Neutrophil (primary cell): ENCODE measurements around the gene ASTN2.

ENCODE experiments used
- H3K27ac ChIP-seq: fragments of 200-600 bp; sonication (generic); 2 replicates; pipeline ENCODE4 v1.5.1; 2016; ENCODE audit warnings: mild to moderate bottlenecking, moderate library complexity
- H3K27me3 ChIP-seq: fragments of 200-600 bp; sonication (generic); 2 replicates; pipeline ENCODE4 v1.6.0; 2016; ENCODE audit warnings: mild to moderate bottlenecking
- H3K36me3 ChIP-seq: fragments of 200-600 bp; sonication (generic); 2 replicates; pipeline ENCODE4 v1.5.1; 2017
- H3K4me1 ChIP-seq, 2 experiments: fragments of 200-600 bp in 1 of 2; sonication (generic) in 1 of 2; 1 replicate in 1 of 2; 2 replicates in 1 of 2; pipeline versions ENCODE4 v1.5.1 to v1.6.1; 2013 to 2016; ENCODE audit warnings: low read depth in 1 of 2, low read length in 1 of 2, mild to moderate bottlenecking in 1 of 2, moderate library complexity in 1 of 2; ENCODE audit not compliant: control insufficient read depth in 1 of 2, insufficient read depth in 1 of 2
- H3K4me3 ChIP-seq, 2 experiments: fragments of 200-600 bp in 1 of 2; sonication (generic) in 1 of 2; 1 replicate in 1 of 2; 2 replicates in 1 of 2; pipeline ENCODE4 v1.5.1; 2013 to 2016; ENCODE audit warnings: low read depth in 1 of 2, low read length in 1 of 2, mild to moderate bottlenecking in 1 of 2, moderate library complexity in 1 of 2
- H3K9me3 ChIP-seq: fragments of 200-600 bp; sonication (generic); 2 replicates; pipeline ENCODE4 v1.5.1; 2016
- TF ChIP-seq, protein P1 (sequence below): fragments of 200-600 bp; sonication (generic); IDR thresholded peaks from 2 replicates; pipeline ENCODE4 v1.5.1; 2016; ENCODE audit warnings: antibody characterized with exemption

Gene ASTN2

DNA sequence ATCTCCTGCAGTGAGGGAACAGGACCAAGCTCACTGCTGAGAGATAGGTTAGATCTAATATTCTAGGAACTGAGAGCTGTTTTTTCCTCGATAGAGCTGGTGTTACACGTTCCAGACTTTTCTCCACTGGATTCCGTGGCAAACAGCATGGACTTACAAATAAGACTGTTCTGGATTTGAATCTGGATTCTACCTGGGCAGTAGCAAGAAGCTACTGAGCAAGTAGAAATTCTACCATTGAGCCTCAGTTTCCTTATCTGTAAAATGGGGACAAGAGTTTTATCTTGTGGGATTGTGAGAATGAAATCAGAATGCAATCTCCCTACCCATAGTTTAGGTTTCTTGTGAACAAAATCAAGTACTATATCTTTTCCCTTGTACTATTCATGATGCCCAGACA lies 966.4 kb downstream of the ASTN2 start:
- H3K27me3 ChIP-seq = no peaks in the 10 kb centered on the region
- H3K9me3 ChIP-seq = no peaks in the 10 kb centered on the region
- H3K36me3 ChIP-seq = no peaks in the 10 kb centered on the region
- TF ChIP-seq, protein P1, sequence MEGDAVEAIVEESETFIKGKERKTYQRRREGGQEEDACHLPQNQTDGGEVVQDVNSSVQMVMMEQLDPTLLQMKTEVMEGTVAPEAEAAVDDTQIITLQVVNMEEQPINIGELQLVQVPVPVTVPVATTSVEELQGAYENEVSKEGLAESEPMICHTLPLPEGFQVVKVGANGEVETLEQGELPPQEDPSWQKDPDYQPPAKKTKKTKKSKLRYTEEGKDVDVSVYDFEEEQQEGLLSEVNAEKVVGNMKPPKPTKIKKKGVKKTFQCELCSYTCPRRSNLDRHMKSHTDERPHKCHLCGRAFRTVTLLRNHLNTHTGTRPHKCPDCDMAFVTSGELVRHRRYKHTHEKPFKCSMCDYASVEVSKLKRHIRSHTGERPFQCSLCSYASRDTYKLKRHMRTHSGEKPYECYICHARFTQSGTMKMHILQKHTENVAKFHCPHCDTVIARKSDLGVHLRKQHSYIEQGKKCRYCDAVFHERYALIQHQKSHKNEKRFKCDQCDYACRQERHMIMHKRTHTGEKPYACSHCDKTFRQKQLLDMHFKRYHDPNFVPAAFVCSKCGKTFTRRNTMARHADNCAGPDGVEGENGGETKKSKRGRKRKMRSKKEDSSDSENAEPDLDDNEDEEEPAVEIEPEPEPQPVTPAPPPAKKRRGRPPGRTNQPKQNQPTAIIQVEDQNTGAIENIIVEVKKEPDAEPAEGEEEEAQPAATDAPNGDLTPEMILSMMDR = no peak
- no peak overlapping the region for H3K27ac ChIP-seq
- no peaks in the 10 kb centered on the region for H3K4me1 ChIP-seq
- H3K4me3 ChIP-seq = no peak overlapping the region

DNA sequence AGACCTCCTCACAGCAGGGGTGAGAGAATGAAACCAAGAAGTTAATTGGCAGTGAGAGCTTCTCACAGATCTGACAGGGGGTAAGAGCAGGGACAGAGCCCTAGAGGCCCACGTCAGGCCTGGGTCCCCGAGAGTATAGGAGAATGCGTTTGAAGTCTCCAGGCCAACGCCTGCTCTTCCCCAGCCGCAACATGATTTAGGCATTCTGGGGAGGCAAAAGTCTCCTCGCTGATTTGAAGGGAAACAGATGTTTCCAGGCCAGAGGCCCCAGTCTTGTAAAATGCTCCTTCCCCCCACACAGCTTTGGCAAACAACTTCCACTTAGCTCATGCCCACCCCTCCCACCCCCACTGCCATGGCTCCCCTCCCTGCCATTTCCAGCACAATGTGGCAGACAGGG lies 966.9 kb downstream of the ASTN2 start:
- no peak overlapping the region for H3K4me3 ChIP-seq
- no peak overlapping the region for H3K27ac ChIP-seq
- H3K27me3 ChIP-seq = no peaks in the 10 kb centered on the region
- no peaks in the 10 kb centered on the region for H3K9me3 ChIP-seq
- no peaks in the 10 kb centered on the region for H3K4me1 ChIP-seq
- TF ChIP-seq, protein P1 = no peak
- H3K36me3 ChIP-seq = no peaks in the 10 kb centered on the region

DNA sequence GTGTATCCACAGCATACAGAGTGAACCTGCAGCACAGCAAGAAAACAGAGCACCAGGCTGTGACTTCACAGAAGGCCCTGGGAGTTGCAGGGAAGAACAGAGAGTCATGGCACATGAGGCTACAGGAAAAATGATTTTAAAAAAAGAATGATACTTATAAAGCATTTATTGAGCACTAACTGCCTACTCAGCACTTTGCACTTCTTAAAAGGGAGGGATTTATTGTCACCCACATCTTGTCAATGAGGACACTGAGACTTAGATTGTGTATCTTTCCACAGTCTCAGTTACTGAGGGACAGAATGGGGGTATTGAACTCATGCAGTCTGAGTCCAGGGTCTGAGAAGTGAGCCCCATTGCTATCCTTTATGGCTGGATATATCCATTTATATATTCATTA lies 972.3 kb downstream of the ASTN2 start:
- Histone ChIP-seq H3K27ac (no peak overlapping the region), H3K36me3 (no peaks in the 10 kb centered on the region), H3K27me3 (no peaks in the 10 kb centered on the region), H3K4me3 (no peak overlapping the region), H3K9me3 (no peaks in the 10 kb centered on the region), H3K4me1 (no peaks in the 10 kb centered on the region)
- TF ChIP-seq, protein P1 = no peak

DNA sequence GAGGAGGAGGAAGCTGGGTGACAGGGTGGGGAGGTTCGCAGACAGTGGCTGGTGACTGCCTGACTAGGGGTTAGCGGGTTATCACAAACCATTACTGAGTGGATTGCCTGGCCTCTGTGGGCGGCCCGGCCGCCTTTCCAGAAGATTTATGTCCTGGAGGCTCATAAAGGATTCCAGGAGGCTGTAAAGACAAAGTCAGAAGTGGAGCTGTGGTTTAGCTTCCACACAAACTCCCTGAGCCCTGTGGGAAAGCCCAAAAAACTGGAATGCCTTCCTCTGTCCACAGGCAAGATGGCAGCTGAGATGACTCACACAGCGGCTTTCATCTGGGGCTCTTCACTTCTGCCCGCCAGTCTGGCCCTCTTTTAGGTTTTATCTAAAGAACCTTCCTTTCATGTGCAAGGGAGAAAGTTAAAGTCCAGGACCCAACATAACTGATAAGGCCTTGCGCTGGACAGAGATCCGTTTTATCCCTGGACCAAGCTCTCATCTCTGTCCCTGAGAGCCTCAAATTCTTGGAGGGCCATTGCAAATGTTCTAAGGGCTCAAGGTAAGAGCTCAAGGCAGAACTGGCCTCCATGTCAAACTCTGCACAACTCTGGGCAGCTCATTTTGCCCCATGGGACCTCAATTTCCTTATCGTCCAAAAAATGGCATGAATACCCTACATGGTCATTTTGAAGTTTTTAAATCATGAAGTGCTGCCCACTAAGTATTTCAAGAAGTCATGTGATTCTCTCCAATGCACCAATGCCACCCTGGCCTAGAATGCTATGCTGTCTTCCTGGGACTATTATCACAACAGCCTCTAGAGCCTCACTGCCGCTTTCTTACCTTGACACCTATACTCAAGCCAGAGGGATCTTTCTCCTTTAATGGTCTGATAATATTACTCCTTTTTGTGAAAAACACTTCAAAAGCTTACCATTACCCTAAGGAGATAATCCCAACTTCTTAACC lies 977.2 kb downstream of the ASTN2 start:
- H3K9me3 ChIP-seq = no peaks in the 10 kb centered on the region
- no peaks in the 10 kb centered on the region for H3K27me3 ChIP-seq
- H3K36me3 ChIP-seq = no peaks in the 10 kb centered on the region
- TF ChIP-seq, protein P1 = no peak
- no peak overlapping the region for H3K4me3 ChIP-seq
- no peaks in the 10 kb centered on the region for H3K4me1 ChIP-seq
- no peak overlapping the region for H3K27ac ChIP-seq

DNA sequence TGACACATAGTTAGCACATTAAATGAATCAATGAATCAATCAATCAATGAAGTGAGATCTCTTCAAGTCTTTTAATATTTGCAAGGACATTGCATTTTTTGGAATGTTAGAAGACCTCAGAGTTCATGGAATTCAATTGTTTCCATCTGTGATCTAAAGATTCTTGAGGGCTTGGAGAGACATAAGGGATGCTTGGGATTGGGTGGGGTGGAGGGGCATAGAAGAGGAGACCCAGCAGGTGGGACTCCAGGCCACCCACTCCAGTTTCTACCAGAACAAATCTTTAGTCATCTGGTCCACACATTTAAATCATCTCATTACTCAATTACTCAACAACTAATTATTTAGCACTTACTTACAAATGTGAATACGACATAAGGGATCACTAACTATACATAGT lies 978.7 kb downstream of the ASTN2 start:
- Histone ChIP-seq H3K27me3 (no peaks in the 10 kb centered on the region), H3K4me1 (no peaks in the 10 kb centered on the region), H3K4me3 (no peak overlapping the region), H3K36me3 (no peaks in the 10 kb centered on the region), H3K9me3 (no peaks in the 10 kb centered on the region), H3K27ac (no peak overlapping the region)
- TF ChIP-seq, protein P1 = no peak
